GM23338 (cell line): Measurements from ENCODE around the gene PPP1R9A. TPM values are rescaled to one million over a fixed set of nuclear protein-coding genes. Genes with fewer than 3 reads are reported as not detected.

ENCODE experiments used
- ATAC-seq: fragments of 200-7000 bp; cut with Tn5 transposase; 3 replicates; pipeline ENCODE4 v1.9.1; 2020
- DNase-seq: peaks from one replicate; pipeline ENCODE4 v3.0.0-alpha.2; 2015; ENCODE audit warnings: low spot score
- H2AFZ ChIP-seq: fragments of 200-600 bp; sonication (generic); 2 replicates; pipeline ENCODE4 v1.8.0; 2016; ENCODE audit warnings: antibody characterized with exemption, mild to moderate bottlenecking, moderate library complexity
- H3F3A ChIP-seq: fragments of 200-600 bp; sonication (generic); replicated peaks from 2 replicates; pipeline ENCODE4 v1.8.0; 2017; ENCODE audit warnings: antibody characterized with exemption, mixed run types, low read depth
- H3K27ac ChIP-seq: fragments of 200-600 bp; sonication (generic); 2 replicates; pipeline ENCODE4 v1.6.1; 2016; ENCODE audit warnings: low read depth
- H3K27me3 ChIP-seq: fragments of 200-600 bp; sonication (generic); 2 replicates; pipeline ENCODE4 v1.8.0; 2016; ENCODE audit warnings: mild to moderate bottlenecking, mixed run types, moderate library complexity; ENCODE audit not compliant: insufficient read depth
- H3K36me3 ChIP-seq: fragments of 200-600 bp; sonication (generic); 2 replicates; pipeline ENCODE4 v1.8.0; 2016; ENCODE audit warnings: mild to moderate bottlenecking; ENCODE audit not compliant: insufficient read depth
- H3K4me1 ChIP-seq: fragments of 200-600 bp; sonication (generic); 2 replicates; pipeline ENCODE4 v1.8.0; 2016; ENCODE audit warnings: mild to moderate bottlenecking, moderate library complexity; ENCODE audit not compliant: insufficient read depth
- H3K4me2 ChIP-seq: fragments of 200-600 bp; sonication (generic); 2 replicates; pipeline ENCODE4 v1.7.1; 2017; ENCODE audit warnings: mixed run types
- H3K4me3 ChIP-seq: fragments of 200-600 bp; sonication (generic); 2 replicates; pipeline ENCODE4 v1.6.1; 2016; ENCODE audit warnings: mixed run types
- H3K79me2 ChIP-seq: fragments of 200-600 bp; sonication (generic); replicated peaks from 2 replicates; pipeline ENCODE4 v1.8.0; 2017; ENCODE audit warnings: mild to moderate bottlenecking; ENCODE audit not compliant: insufficient read depth
- H3K9me2 ChIP-seq: fragments of 200-600 bp; sonication (generic); 2 replicates; pipeline ENCODE4 v1.8.0; 2017; ENCODE audit not compliant: insufficient read depth
- H4K20me1 ChIP-seq: fragments of 200-600 bp; sonication (generic); replicated peaks from 2 replicates; pipeline ENCODE4 v1.8.0; 2017; ENCODE audit warnings: mild to moderate bottlenecking; ENCODE audit not compliant: insufficient read depth
- H3K27ac Mint-ChIP-seq: 2 replicates; pipeline ENCODE4 v1.8.0; 2020; ENCODE audit warnings: inconsistent platforms, mild to moderate bottlenecking, moderate library complexity, mixed read lengths
- H3K27me3 Mint-ChIP-seq: 3 replicates; pipeline ENCODE4 v1.8.0; 2022; ENCODE audit warnings: low read depth, mild to moderate bottlenecking, moderate library complexity, mixed read lengths, inconsistent platforms; ENCODE audit not compliant: insufficient read depth, poor library complexity
- H3K36me3 Mint-ChIP-seq: 3 replicates; pipeline ENCODE4 v1.8.0; 2021; ENCODE audit warnings: low read depth, mild to moderate bottlenecking, inconsistent platforms, moderate library complexity, mixed read lengths
- H3K4me1 Mint-ChIP-seq: 3 replicates; pipeline ENCODE4 v1.8.0; 2020; ENCODE audit warnings: mild to moderate bottlenecking, inconsistent platforms, mixed read lengths
- H3K4me3 Mint-ChIP-seq: 3 replicates; pipeline ENCODE4 v1.8.0; 2021; ENCODE audit warnings: moderate library complexity, mild to moderate bottlenecking, inconsistent platforms, mixed read lengths
- H3K9me3 Mint-ChIP-seq: 3 replicates; pipeline ENCODE4 v1.8.0; 2020; ENCODE audit warnings: moderate library complexity, mild to moderate bottlenecking, inconsistent platforms, mixed read lengths
- CREB1 ChIP-seq: fragments of 250-450 bp; sonication (Bioruptor Pico); IDR thresholded peaks from 2 replicates; pipeline ENCODE4 v1.5.0; 2020; ENCODE audit warnings: low read depth, mild to moderate bottlenecking, moderate library complexity
- CTCF ChIP-seq, 2 experiments: fragments of 200-600 bp in 1 of 2; sonication (generic) in 1 of 2; conservative IDR thresholded peaks; 2 replicates each; pipeline versions ENCODE4 v1.5.1 to v1.6.1; 2016 to 2017; ENCODE audit warnings: antibody characterized with exemption in 2 of 2, low read depth in 2 of 2, mild to moderate bottlenecking in 2 of 2, moderate library complexity in 1 of 2
- ETS1 ChIP-seq: IDR thresholded peaks from 2 replicates; pipeline ENCODE4 v1.6.1; 2016; ENCODE audit warnings: antibody characterized with exemption
- EZH2 ChIP-seq: fragments of 200-600 bp; sonication (generic); IDR thresholded peaks from one replicate; pipeline ENCODE4 v1.8.0; 2017; ENCODE audit warnings: antibody characterized with exemption, mild to moderate bottlenecking, low read depth; ENCODE audit not compliant: unreplicated experiment
- EZH2phosphoT487 ChIP-seq: fragments of 200-600 bp; sonication (generic); IDR thresholded peaks from one replicate; pipeline ENCODE4 v1.8.1; 2018; ENCODE audit warnings: antibody characterized with exemption; ENCODE audit not compliant: unreplicated experiment
- JUNB ChIP-seq: IDR thresholded peaks from one replicate; pipeline ENCODE4 v1.6.1; 2016; ENCODE audit warnings: antibody characterized with exemption; ENCODE audit not compliant: unreplicated experiment
- NANOG ChIP-seq: IDR thresholded peaks from 2 replicates; pipeline ENCODE4 v1.6.1; 2016; ENCODE audit warnings: antibody characterized with exemption, borderline replicate concordance
- POLR2AphosphoS5 ChIP-seq: IDR thresholded peaks from 2 replicates; pipeline ENCODE4 v1.6.1; 2016; ENCODE audit warnings: antibody characterized with exemption, low read depth
- REST ChIP-seq: IDR thresholded peaks from one replicate; pipeline ENCODE4 v1.6.1; 2018; ENCODE audit warnings: antibody characterized with exemption; ENCODE audit not compliant: unreplicated experiment
- STAT1 ChIP-seq: IDR thresholded peaks from one replicate; pipeline ENCODE4 v1.6.1; 2016; ENCODE audit warnings: antibody characterized with exemption; ENCODE audit not compliant: unreplicated experiment
- ZNF114 ChIP-seq: fragments of 250-450 bp; sonication (Bioruptor Pico); IDR thresholded peaks from 2 replicates; pipeline ENCODE4 v1.5.0; 2020; ENCODE audit warnings: mild to moderate bottlenecking, moderate library complexity
- ZNF331 ChIP-seq: fragments of 250-450 bp; sonication (Bioruptor Pico); IDR thresholded peaks from 2 replicates; pipeline ENCODE4 v1.5.0; 2020; ENCODE audit warnings: low read depth, mild to moderate bottlenecking, moderate library complexity
- ZNF462 ChIP-seq: fragments of 250-450 bp; sonication (Bioruptor Pico); IDR thresholded peaks from 2 replicates; pipeline ENCODE4 v1.5.0; 2020; ENCODE audit warnings: mild to moderate bottlenecking, moderate library complexity
- polyA plus RNA-seq: library from polyadenylated mRNA; unstranded; fragments of >200 nt; fragmentation: Nextera tagmentation; extraction: Ambion mirVana; gene quantifications from 2 replicates; pipeline ENCODE4 v1.2.1, GENCODE V29; 2016
- total RNA-seq: library from RNA; depleted of rRNA; stranded (reverse); fragments of >200 nt; shearing (Covaris generic); gene quantifications from 2 replicates; pipeline ENCODE4 v1.2.3, GENCODE V29; 2014

PPP1R9A gene
- total and polyA plus RNA-seq, 2 experiments from 2014 or later = 10.6 to 31.8 TPM

GRCh38 chr7:95095259-95095965 lies 188.0 kb downstream of the PPP1R9A start:
- no peaks in the 10 kb centered on the region for H3F3A ChIP-seq
- no peaks in the 10 kb centered on the region for H3K79me2 ChIP-seq
- H3K4me1 Mint-ChIP-seq = peaks cover 26% of the 10 kb centered on the region
- no peaks in the 10 kb centered on the region for H3K36me3 ChIP-seq
- no peaks in the 10 kb centered on the region for H3K27me3 ChIP-seq
- no peaks in the 10 kb centered on the region for H3K9me2 ChIP-seq
- no peak overlapping the region for H3K27ac Mint-ChIP-seq
- H3K4me1 ChIP-seq = no peaks in the 10 kb centered on the region
- H3K4me2 ChIP-seq = no peak overlapping the region
- no peak overlapping the region for H3K27ac ChIP-seq
- peaks cover 2% of the 10 kb centered on the region; the same call in 1 of the 3 replicates for H3K36me3 Mint-ChIP-seq
- TF ChIP-seq CREB1 (no peak), ZNF114 (no peak), STAT1 (no peak), POLR2AphosphoS5 (no peak), EZH2phosphoT487 (no peak), EZH2 (no peak), ETS1 (no peak), NANOG (no peak), JUNB (no peak), ZNF331 (CRISPR knock-in tag) (no peak), ZNF462 (CRISPR knock-in tag) (no peak), CTCF (conservative IDR thresholded peaks at IDR 0.05; ENCODE audit: low read depth in 2 of 2) (no peak), REST (no peak)
- no peaks in the 10 kb centered on the region for H3K27me3 Mint-ChIP-seq
- no peaks in the 10 kb centered on the region; the same call in 1 of the 2 replicates for H4K20me1 ChIP-seq
- no peak overlapping the region for H3K4me3 ChIP-seq
- ATAC-seq (no peak), DNase-seq (no peak)
- H3K9me3 Mint-ChIP-seq = no peaks in the 10 kb centered on the region
- no peak overlapping the region for H2AFZ ChIP-seq
- no peak overlapping the region for H3K4me3 Mint-ChIP-seq
